RPMI7951 (cell line): ENCODE data around the gene TPSG1. TPM values are rescaled to one million over a fixed set of nuclear protein-coding genes. Genes with fewer than 3 reads are reported as not detected.
"Not testable (repeated sequence)": the region's sequence is repeated elsewhere in the genome, so short reads cannot be mapped to it uniquely, and the experiment has no call there.

Source experiments
- DNase-seq: peaks from one replicate; pipeline ENCODE4 v3.0.0-alpha.2; 2012; ENCODE audit warnings: low read depth
- total RNA-seq: library from RNA; depleted of rRNA; stranded (reverse); fragments of >200 nt; shearing (Covaris generic); gene quantifications from 2 replicates; pipeline ENCODE4 v1.2.3, GENCODE V29; 2014; rRNA removed

Gene TPSG1
- total RNA-seq, result 0.24 TPM in 1 of 2 replicates, not detected in the other

DNA sequence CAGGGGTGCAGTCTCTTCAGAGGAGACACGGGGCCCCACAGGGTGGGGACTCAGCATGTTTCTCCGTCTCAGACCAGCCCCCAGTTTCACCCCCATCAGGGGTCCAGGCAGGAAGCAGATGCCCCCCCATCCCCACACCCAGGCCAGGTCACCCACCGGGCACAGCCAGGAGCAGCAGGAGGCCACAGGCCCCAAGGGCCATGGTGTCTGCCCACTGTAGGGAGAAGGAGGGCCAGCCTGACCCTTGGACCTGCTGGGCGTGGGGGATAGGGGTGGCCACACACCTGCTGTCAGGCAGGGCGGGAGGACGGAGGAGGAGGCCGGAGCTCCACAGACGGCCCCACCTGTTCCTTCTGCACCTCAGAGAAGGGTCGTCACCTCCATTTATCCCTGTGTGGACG is at the start of gene TPSG1:
TSS of gene TPSG1 (minus strand) at position 218 of the 401 bp plus-strand sequence. CDS start at position 202, 16 bp downstream.
- no peak for DNase-seq

- no peak for DNase-seq
These were observed 49.7 kb upstream of the TPSG1 start for GRCh38 chr16:1274767-1275166.

DNA sequence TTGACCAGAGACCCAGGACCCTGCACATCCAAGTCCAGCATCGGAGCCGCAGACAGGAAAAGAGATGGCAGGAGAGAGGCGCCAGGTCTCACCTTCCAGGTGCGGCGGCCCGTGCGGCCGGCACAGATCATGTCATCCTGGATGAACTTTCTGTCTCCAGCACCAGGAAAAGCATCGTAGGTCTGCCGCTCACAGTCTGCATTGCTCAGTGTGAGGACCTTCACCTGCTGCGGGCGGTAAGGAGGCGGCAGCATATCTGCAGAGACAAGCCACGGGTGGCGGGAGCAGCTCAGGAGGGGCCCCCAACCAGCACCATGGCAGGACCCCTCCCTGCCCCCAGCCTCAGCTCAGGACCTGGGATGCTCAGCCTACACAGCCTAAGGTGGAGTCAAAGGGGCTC is 48.7 kb upstream of the TPSG1 start:
- DNase-seq, result no peak

- no peak for DNase-seq
These were observed 47.6 kb upstream of the TPSG1 start for GRCh38 chr16:1272453-1273198.

- DNase-seq, result not testable (repeated sequence)
These were observed 46.8 kb upstream of the TPSG1 start for GRCh38 chr16:1271724-1272413.

- no peak for DNase-seq
These were observed 46.3 kb upstream of the TPSG1 start for GRCh38 chr16:1271380-1271723.

DNA sequence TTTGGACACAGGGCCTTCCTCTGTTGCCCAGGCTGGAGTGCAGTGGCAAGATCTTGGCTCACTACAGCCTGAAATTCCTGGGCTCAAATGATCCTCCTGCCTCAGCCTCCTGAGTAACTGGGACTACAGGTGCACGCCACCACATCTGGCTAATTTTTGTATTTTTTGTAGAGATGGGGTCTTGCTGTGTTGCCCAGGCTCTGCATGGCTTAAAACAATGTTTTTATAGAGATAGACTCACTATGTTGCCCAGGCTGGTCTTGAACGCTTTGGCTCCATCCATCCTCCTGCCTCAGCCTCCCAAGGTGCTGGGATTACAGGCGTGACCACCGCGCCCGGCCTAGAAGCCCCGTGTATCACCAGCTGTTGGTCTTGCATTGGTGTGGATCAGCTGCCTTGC is 44.4 kb upstream of the TPSG1 start:
- not testable (repeated sequence) for DNase-seq

- DNase-seq, result no peak
These were observed 40.8 kb upstream of the TPSG1 start for GRCh38 chr16:1265826-1266225.

DNA sequence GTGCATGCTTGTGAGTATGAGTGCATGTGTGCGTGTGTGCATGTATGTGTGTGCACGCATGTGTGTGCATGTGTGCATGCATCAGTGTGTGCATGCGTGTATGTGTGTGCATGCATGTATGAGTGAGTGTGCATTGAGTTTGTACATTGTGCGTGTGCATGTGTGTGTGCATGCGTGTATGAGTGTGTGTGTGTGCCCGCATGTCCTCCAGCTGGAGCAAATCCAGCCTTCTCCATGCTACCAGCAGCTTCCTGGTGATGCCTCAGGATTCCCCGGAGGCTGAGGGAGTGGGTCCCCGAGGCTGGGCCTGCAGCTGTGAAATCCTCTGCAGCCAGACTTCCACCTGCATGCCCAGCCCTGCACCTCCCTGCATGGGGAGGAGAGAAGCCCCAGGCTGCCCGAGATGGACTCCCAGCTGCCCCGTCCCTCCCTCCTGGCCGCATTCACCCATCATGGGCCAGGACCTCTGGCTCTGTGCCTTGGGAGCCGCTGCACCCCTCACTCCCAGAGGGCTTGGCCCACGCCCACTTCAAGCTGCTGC is 40.1 kb upstream of the TPSG1 start:
- no peak for DNase-seq

GRCh38 chr16:1264345-1265089 is 39.4 kb upstream of the TPSG1 start:
- DNase-seq, result no peak

- no peak for DNase-seq
These were observed 38.7 kb upstream of the TPSG1 start for GRCh38 chr16:1263591-1264344.

DNA sequence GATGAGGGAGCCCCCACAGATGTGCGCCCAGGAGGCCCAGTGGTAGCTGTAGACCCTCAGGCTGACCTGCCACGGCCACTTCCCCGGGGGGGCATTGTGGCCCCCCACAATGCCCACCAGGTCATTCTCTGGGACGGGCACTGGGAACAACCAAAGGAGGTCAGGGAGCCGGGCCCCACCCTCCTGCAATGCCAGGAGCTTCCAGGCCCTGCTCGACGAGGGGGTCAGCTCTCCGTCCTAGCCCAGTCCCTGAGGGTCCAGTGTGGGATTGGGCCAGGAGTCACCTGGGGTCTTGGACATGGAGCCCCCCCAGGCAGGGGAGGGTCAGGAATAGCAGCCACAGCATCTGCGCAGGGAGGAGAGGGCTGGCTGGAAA is 37.8 kb upstream of the TPSG1 start:
- DNase-seq, result no peak

DNA sequence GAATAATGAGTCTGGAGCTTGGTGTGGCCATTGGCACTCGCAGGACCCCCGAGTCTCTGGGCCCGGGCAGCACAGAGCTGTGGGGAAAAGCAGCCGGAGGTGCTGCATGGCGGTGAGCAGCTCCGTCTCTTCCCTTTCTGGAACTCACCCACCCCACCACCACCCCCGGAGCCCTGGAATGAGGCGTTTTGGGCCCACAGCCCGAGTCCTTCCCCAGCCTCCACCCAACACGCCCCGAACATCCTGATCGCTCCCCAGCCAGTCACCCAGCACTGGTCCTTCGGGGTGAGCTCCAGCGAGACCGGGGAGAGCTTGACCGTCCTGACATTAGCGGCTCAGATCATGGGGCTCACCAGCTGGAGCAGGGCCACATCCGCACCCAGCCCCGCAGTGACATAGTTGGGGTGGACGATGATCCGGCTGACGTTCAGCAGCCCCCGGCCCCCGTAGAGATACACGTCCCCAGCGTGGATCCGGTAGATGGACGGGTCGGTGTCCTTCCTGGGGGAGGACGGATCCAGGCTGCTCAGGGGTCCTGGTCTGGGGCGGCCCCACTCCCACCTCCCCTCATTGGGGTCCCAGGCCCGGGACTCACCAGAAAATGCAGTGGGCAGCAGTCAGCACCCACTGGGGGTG is 37.3 kb upstream of the TPSG1 start:
- DNase-seq, result no peak

- DNase-seq, result no peak
These were observed 36.2 kb upstream of the TPSG1 start for GRCh38 chr16:1261131-1261892.

DNA sequence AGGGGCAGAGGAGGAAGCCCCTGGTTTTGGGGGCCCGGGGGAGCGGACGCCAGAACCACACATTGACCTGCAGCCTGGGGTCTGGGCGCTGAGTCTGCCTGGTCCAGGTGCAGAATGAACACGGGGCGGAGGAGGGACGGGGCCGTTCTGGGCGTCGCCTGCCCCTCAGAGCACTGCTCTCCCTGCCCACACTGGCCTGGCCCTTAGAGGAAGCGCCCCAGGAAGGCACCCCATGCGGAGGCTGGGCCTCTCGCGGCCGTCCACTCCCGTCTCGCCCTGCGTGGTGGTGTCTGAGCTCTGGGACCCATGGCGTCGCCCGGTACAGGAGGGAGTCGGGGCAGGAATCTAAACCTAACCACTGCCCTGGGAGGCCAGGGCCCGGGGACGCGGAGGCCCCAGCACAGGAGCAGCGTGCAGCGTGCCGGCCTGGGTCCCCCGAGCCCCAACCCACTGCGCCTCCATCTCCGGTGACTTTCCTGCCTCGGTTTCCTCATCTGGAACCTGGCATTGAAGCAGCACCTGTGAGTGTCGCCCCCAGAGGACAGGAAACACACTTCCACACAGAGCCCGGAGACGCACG is 35.1 kb upstream of the TPSG1 start:
- no peak for DNase-seq

- DNase-seq, result no peak
These were observed 34.6 kb upstream of the TPSG1 start for GRCh38 chr16:1259760-1260068.

GRCh38 chr16:1258906-1259759 is 34.1 kb upstream of the TPSG1 start:
- DNase-seq, result no peak

- no peak for DNase-seq
These were observed 33.1 kb upstream of the TPSG1 start for GRCh38 chr16:1258225-1258600.

GRCh38 chr16:1257561-1258224 is 32.6 kb upstream of the TPSG1 start:
- no peak for DNase-seq
